Stimulated activated CD8-positive, alpha-beta memory T cell treated with anti-CD3 and anti-CD28 coated beads, Interleukin-15, amount 100 ng/mL, for 1 hour (primary cell): ENCODE measurements around the gene EFEMP1.

Source experiments
- DNase-seq: peaks from one replicate; pipeline ENCODE4 v3.0.0-alpha.2; 2020; ENCODE audit warnings: low read depth

Gene EFEMP1

GRCh38 chr2:55932843-55933242 is 9.3 kb upstream of the EFEMP1 start:
- DNase-seq, result no peak

DNA sequence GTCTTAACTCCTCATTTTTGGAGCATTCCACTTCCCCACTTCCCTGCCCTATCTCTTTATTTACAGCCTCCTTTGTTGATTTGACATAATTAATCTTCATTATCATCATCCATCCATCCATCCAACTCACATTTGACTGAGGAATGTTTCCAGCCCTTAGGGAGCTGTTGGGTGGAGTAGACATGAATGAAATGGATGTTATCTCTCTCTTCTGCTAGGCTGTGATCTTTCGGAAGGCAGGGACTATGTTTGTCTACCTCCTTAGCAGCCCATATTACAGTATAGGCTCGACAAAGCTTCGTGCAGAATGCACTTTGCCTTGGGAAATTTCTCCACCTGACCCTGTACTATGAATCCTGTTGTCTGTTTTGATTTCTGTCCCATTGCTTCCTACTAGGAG is 7.7 kb upstream of the EFEMP1 start:
- no peak for DNase-seq

DNA sequence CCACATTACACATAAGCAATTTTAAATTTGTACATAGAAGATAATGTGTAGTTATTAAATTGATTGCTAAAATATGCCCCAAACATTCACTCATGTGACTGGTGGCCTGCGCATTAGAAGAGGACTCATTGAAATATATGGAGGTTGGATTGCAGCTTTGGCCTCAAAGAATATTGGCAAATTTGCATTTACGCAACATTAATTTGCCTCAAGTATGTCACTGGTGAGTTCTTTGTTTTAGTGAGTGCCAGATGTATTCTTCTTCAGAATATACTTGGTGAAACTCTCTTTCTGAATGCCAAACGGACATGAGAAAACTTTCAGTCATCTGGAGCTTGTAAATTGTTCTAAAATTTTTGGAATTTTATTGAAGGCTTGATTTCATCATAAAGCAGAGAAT is 5.9 kb upstream of the EFEMP1 start:
- no peak for DNase-seq

DNA sequence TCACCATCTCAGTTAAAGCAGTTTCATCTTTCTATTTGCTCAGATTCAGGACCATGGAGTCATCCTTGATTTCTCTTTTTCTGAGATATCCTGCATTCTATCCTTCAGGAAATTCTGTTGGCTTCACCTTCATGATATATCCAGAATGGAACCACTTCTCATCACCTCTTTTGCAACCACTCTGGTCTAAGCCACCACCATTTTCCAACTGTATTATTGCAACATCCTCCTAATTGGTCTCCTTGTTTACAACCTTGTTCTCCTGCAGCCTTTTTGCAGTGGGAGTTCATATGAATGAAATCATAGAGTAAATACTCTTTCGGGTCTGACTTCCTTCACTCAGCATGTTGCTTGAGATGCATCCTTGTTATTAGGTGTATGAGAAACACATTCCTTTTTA is 3.4 kb upstream of the EFEMP1 start:
- no peak for DNase-seq

- DNase-seq, result no peak
Measured at GRCh38 chr2:55926246-55926645, 2.7 kb upstream of the EFEMP1 start.

GRCh38 chr2:55923982-55924321 is 370 bp upstream of the EFEMP1 start:
- DNase-seq, result no peak

DNA sequence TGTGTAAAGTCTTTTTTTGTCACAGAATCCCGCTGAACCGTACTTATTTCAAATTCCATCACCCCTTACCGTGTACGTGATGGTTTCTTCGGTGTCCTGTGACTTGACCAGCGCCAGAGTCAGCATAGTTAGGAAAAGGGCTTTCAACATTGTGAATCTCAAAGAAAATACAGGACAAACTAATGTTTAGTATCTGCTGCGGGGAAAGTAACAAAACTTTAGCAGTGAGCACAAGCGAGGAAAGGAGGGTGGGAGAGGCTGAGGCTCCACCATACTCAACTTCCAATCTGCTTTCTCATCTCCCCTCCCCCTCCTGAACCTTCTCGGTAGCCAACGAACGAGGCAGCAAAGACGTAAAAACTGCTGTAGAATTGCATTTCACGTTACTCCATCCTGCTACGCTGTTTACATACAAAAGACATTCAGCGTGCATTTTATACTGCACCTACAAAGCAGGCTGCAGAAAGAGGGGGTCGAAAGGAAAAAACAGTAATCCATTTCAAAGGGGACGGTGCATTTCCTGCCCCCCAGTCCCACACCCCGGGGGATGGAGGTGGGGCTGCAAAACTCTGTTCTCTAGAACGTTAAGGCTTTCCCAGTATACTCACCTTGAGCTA is 1.2 kb downstream of the EFEMP1 start:
- DNase-seq, result no peak

- no peak for DNase-seq
Measured at GRCh38 chr2:55919574-55919973, 4.0 kb downstream of the EFEMP1 start.

GRCh38 chr2:55918856-55919255 is 4.7 kb downstream of the EFEMP1 start:
- DNase-seq, result no peak

GRCh38 chr2:55917713-55918390 is 5.7 kb downstream of the EFEMP1 start:
- no peak for DNase-seq

GRCh38 chr2:55917117-55917516 is 6.5 kb downstream of the EFEMP1 start:
- no peak for DNase-seq

DNA sequence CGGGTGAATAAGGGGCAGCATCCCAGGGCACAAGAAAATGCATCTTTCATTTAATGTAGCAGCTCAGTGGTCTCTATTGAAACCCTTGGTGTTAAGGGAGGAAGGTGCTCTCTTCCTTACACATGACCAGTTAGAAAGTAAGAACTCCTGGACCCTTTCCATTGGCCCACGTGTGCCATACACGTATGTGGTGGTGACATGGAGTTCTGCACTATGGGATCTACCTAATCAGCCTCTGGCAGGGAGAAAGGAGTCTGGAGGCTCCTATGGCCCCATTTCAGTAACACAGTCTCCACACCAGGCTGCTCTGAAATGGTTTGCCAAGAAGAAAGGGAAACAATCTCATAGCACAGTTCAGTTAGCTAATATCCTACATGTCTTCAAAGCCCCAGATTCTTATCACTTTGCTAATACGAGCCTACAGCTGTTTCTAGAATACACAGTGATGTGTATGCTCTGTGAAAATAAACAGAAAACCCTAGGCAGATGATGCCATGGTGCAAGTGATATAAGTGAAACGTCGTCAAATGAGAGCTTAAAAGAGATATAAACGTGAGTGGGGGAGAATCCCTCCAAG is 7.0 kb downstream of the EFEMP1 start:
- DNase-seq, result no peak

- DNase-seq, result no peak
Measured at GRCh38 chr2:55914786-55915185, 8.8 kb downstream of the EFEMP1 start.

DNA sequence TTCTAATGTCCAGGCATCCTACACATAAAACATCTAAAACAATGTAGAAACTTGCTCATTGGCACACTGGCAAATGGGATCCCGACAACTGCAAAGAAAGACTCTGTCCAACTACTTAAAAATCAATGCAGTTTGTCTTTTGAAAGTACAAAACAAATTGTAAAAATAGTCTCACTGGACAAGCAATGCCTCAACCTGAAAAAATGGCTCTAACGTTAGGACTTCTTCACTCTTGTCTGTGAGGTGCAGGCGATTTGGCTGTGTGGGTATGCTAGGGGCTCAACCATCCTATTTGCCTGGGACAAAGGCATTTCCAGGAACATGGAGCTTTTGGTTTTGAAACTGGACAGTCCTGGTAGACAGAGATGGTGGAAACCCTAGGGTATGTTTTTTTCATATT is 10.7 kb downstream of the EFEMP1 start:
- no peak for DNase-seq

- no peak for DNase-seq
Measured at GRCh38 chr2:55910077-55910476, 13.5 kb downstream of the EFEMP1 start.

DNA sequence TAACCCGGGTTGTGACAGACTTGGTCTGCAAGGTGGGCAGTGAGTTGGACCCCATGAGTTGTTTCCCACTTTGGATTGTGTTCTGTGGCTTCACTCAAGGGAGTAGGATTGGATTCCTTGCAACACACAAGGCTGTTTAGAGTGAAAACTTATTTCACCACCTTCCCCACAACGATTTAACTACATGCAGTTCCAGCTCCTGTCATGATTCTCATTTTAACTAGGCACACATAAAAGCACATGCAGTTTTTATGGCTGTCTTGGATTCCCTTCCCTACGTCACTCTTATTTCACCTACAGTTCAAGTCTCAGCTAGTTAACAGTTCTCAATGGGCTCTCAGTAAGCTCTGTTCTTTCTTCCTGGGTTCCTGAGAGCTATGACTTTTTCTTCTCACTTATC is 15.9 kb downstream of the EFEMP1 start:
- no peak for DNase-seq

DNA sequence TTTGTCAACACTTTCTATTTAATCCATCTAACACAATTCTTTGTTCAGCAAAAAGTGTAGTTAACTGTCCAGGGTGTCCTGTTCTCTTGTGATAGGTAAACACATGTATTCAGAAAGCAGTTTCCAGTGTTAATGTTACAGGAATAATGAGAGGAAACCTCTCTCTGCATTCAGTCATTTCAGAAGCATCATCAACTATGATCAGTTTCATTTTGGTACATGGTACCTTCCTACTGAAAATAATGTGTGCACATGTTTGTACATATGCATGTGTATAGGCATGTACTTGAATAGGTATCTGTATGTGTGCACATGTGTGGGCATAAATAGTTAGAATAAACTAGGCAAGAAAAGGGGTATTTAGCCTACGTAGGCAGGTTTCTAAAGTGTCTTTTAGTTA is 16.6 kb downstream of the EFEMP1 start:
- no peak for DNase-seq

- no peak for DNase-seq
Measured at GRCh38 chr2:55903727-55904126, 19.9 kb downstream of the EFEMP1 start.

DNA sequence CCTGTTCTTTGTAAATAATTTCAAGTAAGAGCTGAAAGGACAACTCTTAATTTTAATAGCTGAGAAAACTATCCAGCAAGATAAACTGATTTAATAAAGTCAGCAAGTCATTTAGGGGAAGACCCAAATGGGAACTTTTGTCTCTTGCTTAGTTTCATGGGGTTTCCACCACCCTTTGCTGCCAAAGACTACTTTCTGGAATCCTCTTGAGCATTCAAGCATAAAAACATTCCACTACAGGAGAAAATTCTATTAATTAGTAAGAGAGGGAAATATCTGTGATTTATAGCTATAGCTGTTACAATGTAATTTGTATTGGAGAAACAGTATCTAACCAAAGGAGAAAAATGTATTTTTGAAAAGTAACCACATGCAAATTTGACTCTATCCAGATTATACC is 20.6 kb downstream of the EFEMP1 start:
- DNase-seq, result no peak

DNA sequence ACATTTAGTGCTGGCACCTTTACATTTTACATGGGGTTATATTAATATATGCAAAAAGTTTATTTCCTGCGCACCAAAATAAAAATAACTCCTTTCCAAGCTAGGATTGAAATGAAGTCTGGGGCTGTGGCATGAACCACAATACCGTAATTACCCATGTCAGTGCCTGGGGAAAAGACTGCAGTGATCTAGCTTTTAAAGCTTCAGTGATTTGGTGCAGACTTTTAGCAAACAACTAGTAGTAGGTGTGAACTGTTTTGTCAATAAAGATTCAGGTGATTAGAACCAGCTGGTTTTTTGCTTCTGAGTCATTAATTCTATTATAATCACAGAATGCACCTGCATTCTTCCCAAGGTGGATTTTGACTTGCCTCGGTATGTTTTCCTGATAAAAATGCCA is 21.2 kb downstream of the EFEMP1 start:
- no peak for DNase-seq

- no peak for DNase-seq
Measured at GRCh38 chr2:55901941-55902340, 21.6 kb downstream of the EFEMP1 start.

DNA sequence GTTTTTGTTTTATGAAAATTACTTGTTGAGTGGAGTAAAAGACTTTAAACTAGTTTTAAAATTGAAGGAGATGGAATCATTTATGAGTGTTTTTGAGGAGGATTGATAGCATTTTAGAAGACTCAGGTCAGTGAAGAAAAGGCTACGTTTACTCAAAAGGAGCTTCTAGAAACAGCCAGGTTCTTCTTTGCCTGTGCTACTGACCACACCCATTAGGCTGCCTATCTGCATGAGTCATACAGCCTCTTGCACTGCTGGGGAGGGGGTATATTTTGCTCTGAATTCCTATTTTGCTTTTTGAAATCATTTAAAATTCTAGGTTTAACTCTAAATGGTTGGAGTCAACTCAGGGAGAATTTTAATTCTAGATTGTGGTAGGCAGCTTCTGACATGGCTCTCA is 22.3 kb downstream of the EFEMP1 start:
- DNase-seq, result no peak

DNA sequence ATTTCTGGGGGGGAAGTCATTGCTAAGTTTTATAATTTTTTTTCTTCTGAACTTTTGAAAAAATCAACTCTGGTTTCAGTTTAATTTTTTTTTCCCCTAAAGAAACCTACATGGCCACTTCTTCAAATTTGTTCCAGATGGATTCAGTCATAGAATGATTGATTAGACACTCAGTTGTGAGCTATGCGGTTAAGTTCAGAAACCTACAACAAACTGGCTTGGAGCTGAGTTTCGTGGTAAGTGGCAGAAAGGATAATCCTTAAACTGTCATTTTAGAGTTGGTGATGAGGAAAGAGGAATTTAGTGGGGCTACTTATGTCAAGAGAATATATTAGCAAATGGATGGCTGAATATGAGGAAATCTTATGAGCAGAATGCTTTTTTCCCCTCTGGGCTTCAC is 23.7 kb downstream of the EFEMP1 start:
- no peak for DNase-seq
